ENCODE data around the gene GDF2.

DNA sequence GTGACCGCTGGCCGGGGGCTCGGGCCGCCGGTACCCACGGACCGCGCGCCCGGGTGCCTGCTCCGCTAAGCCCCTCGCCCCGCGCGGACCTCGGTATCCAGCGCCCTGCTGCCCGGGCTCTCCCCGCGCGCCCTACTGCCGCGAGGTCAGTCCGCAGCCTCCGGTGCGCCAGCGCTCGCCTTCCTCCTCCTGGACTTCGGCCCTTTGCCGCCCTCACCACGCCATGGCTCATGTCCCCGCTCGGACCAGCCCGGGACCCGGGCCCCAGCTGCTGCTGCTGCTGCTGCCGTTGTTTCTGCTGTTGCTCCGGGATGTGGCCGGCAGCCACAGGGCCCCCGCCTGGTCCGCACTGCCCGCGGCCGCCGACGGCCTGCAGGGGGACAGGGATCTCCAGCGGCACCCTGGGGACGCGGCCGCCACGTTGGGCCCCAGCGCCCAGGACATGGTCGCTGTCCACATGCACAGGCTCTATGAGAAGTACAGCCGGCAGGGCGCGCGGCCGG, 21.8 kb upstream of the GDF2 start:
- no peak for TF ChIP-seq EZH2 (IDR thresholded peaks at IDR 0.05)
- no peak for TF ChIP-seq POLR2AphosphoS5 (IDR thresholded peaks at IDR 0.05; ENCODE audit: borderline replicate concordance, low read depth, low read length)
